MM.1S (cell line): ENCODE data around the gene NATD1.

Experiments used
- DNase-seq: peaks from one replicate; pipeline ENCODE4 v3.0.0-alpha.2; 2015
- H2AFZ ChIP-seq: fragments of 300-600 bp; sonication (generic); 2 replicates; pipeline ENCODE4 v1.6.0; 2016; ENCODE audit warnings: antibody characterized with exemption, low read length
- H3F3A ChIP-seq: fragments of 300-600 bp; sonication (generic); 2 replicates; pipeline ENCODE4 v1.6.1; 2016; ENCODE audit warnings: mild to moderate bottlenecking, antibody characterized with exemption, low read length, moderate library complexity, mixed read lengths; ENCODE audit not compliant: insufficient read depth
- H3K27ac ChIP-seq: fragments of 300-600 bp; sonication (generic); 2 replicates; pipeline ENCODE4 v1.5.1; 2016; ENCODE audit warnings: mild to moderate bottlenecking, low read length
- H3K27me3 ChIP-seq: fragments of 300-600 bp; sonication (generic); replicated peaks from 2 replicates; pipeline ENCODE4 v1.6.0; 2016; ENCODE audit warnings: low read length; ENCODE audit not compliant: insufficient read depth
- H3K36me3 ChIP-seq: fragments of 300-600 bp; sonication (generic); replicated peaks from 2 replicates; pipeline ENCODE4 v1.6.1; 2016; ENCODE audit warnings: mild to moderate bottlenecking, low read length, mixed read lengths; ENCODE audit not compliant: insufficient read depth
- H3K4me1 ChIP-seq: fragments of 300-600 bp; sonication (generic); 2 replicates; pipeline ENCODE4 v1.6.1; 2016; ENCODE audit warnings: low read length, mixed read lengths
- H3K4me2 ChIP-seq: fragments of 300-600 bp; sonication (generic); 2 replicates; pipeline ENCODE4 v1.6.0; 2016; ENCODE audit warnings: low read depth, low read length
- H3K4me3 ChIP-seq: fragments of 300-600 bp; sonication (generic); 2 replicates; pipeline ENCODE4 v1.5.1; 2016; ENCODE audit warnings: low read length, mixed read lengths
- H3K79me2 ChIP-seq: fragments of 300-600 bp; sonication (generic); 2 replicates; pipeline ENCODE4 v1.6.1; 2016; ENCODE audit warnings: mixed run types, low read length, mixed read lengths
- H3K9ac ChIP-seq: fragments of 300-600 bp; sonication (generic); 2 replicates; pipeline ENCODE4 v1.6.1; 2016; ENCODE audit warnings: low read length, mixed read lengths
- H3K9me2 ChIP-seq: fragments of 300-600 bp; sonication (generic); replicated peaks from 2 replicates; pipeline ENCODE4 v1.6.1; 2016; ENCODE audit warnings: mild to moderate bottlenecking, low read length, mixed read lengths; ENCODE audit not compliant: insufficient read depth
- H3K9me3 ChIP-seq: fragments of 300-600 bp; sonication (generic); replicated peaks from 2 replicates; pipeline ENCODE4 v1.6.1; 2016; ENCODE audit warnings: mild to moderate bottlenecking, low read length, mixed read lengths; ENCODE audit not compliant: insufficient read depth
- H4K20me1 ChIP-seq: fragments of 300-600 bp; sonication (generic); 2 replicates; pipeline ENCODE4 v1.6.1; 2016; ENCODE audit warnings: mild to moderate bottlenecking, low read length, moderate library complexity, mixed read lengths; ENCODE audit not compliant: insufficient read depth
- CTCF ChIP-seq: fragments of 300-600 bp; sonication (generic); IDR thresholded peaks from 2 replicates; pipeline ENCODE4 v1.5.1; 2016; ENCODE audit warnings: antibody characterized with exemption, low read length, mixed read lengths
- EZH2 ChIP-seq: fragments of 300-600 bp; sonication (generic); optimal IDR thresholded peaks from 2 replicates; pipeline ENCODE3; 2017; ENCODE audit warnings: low read depth, mild to moderate bottlenecking, antibody characterized with exemption, low read length, mixed read lengths
- EZH2phosphoT487 ChIP-seq: fragments of 300-600 bp; sonication (generic); IDR thresholded peaks from 2 replicates; pipeline ENCODE4 v1.6.1; 2018; ENCODE audit warnings: antibody characterized with exemption, low read length

NATD1 gene

GRCh38 chr17:21211825-21212479 lies 41.3 kb downstream of the NATD1 start:
- no peak overlapping the region for H2AFZ ChIP-seq

GRCh38 chr17:21210411-21211076 lies 42.7 kb downstream of the NATD1 start:
- TF ChIP-seq CTCF (no peak), EZH2 (no peak), EZH2phosphoT487 (no peak)
- Histone ChIP-seq H3K9me2 (no peaks in the 10 kb centered on the region), H3K4me3 (no peak overlapping the region), H3K9ac (no peak overlapping the region), H2AFZ (no peak overlapping the region), H3K4me1 (peaks cover 15% of the 10 kb centered on the region), H3K36me3 (0 out of 2 replicates have a peak, but pooled peaks cover 3% of the 10 kb centered on the region), H3K27ac (no peak overlapping the region), H3F3A (peaks cover 6% of the 10 kb centered on the region; the same call in 1 of the 2 replicates), H3K4me2 (no peak overlapping the region), H3K27me3 (no peaks in the 10 kb centered on the region), H4K20me1 (peaks cover 47% of the 10 kb centered on the region), H3K9me3 (no peaks in the 10 kb centered on the region), H3K79me2 (peaks cover 95% of the 10 kb centered on the region)
- no peak for DNase-seq

More at GRCh38 chr17:21211825-21212479, 41.3 kb downstream of the NATD1 start:
- Histone ChIP-seq H3K27me3 (no peaks in the 10 kb centered on the region), H4K20me1 (peaks cover 36% of the 10 kb centered on the region), H3K9me2 (no peaks in the 10 kb centered on the region), H3K36me3 (0 out of 2 replicates have a peak, but pooled peaks cover 3% of the 10 kb centered on the region), H3F3A (peaks cover 6% of the 10 kb centered on the region; the same call in 1 of the 2 replicates), H3K4me1 (peaks cover 15% of the 10 kb centered on the region), H3K4me2 (peak overlapping the region; percentile 85; the same call in 1 of the 2 replicates), H3K79me2 (peaks cover 89% of the 10 kb centered on the region), H3K4me3 (peak overlapping the region; percentile 79; the same call in 1 of the 2 replicates), H3K9ac (no peak overlapping the region), H3K9me3 (no peaks in the 10 kb centered on the region), H3K27ac (no peak overlapping the region)
- no peak for TF ChIP-seq EZH2
- TF ChIP-seq CTCF: no peak
- TF ChIP-seq EZH2phosphoT487: no peak
- DNase-seq: no peak

GRCh38 chr17:21209511-21210175 lies 43.6 kb downstream of the NATD1 start:
- Histone ChIP-seq H3K27ac (no peak overlapping the region), H3F3A (peaks cover 1% of the 10 kb centered on the region; the same call in 1 of the 2 replicates), H3K4me1 (peaks cover 11% of the 10 kb centered on the region), H3K9me3 (no peaks in the 10 kb centered on the region), H3K9ac (no peak overlapping the region), H3K4me2 (no peak overlapping the region), H3K36me3 (0 out of 2 replicates have a peak, but pooled peaks cover 3% of the 10 kb centered on the region), H3K4me3 (no peak overlapping the region), H3K79me2 (peaks cover 95% of the 10 kb centered on the region), H3K27me3 (no peaks in the 10 kb centered on the region), H4K20me1 (peaks cover 55% of the 10 kb centered on the region), H3K9me2 (no peaks in the 10 kb centered on the region), H2AFZ (no peak overlapping the region)
- no peak for DNase-seq
- TF ChIP-seq EZH2phosphoT487: no peak
- TF ChIP-seq EZH2: no peak
- no peak for TF ChIP-seq CTCF
